Activated T-helper 1 cell treated with anti-CD3 and anti-CD28 coated beads, Interleukin-2, amount 50 U/mL, for 16 hours (primary cell): ENCODE results near the gene FHIP2A.
"Not testable (repeated sequence)": the region's sequence is repeated elsewhere in the genome, so short reads cannot be mapped to it uniquely, and the experiment has no call there.

Source experiments
- DNase-seq, 2 donors: peaks; one replicate each; pipeline ENCODE4 v3.0.0-alpha.2; 2020; ENCODE audit warnings: low read depth in 1 of 2, low spot score in 1 of 2

Gene FHIP2A

DNA sequence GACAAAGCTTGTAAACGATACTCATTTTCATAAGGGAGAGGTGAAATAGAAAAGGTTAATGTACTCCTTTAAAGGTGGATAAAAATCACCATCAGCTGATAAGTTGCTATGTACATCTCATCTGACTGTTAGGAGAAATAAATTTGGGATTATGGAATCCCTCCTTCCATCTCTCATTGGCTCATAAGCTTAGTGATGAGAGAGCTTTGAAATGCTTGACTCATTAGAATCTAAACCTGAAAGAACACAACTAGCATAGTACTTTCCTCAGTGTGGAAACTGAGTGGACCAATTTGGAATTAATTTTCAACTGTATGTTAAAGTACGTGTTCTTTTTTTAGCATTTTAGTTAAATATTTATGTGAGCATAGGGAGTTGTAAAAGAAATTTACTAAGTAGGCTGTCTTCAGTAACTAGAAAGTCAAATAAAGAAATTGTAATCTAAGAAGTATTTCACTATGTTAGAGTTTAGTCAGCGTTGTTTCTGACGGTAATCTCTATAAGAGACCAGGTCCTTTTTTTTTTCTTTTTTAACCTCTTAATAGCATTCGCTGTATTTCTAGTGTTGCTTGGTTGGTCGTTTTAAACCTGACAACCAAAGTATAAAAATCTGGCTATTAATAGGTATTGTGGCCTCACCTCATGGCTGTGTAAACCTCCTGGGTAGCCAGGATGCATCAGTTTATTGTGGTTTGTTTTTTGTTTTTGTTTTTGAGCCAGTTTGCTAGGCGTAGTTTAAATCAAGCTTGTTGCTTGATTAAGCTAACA is 34.4 kb downstream of the FHIP2A start:
- no peak for DNase-seq

DNA sequence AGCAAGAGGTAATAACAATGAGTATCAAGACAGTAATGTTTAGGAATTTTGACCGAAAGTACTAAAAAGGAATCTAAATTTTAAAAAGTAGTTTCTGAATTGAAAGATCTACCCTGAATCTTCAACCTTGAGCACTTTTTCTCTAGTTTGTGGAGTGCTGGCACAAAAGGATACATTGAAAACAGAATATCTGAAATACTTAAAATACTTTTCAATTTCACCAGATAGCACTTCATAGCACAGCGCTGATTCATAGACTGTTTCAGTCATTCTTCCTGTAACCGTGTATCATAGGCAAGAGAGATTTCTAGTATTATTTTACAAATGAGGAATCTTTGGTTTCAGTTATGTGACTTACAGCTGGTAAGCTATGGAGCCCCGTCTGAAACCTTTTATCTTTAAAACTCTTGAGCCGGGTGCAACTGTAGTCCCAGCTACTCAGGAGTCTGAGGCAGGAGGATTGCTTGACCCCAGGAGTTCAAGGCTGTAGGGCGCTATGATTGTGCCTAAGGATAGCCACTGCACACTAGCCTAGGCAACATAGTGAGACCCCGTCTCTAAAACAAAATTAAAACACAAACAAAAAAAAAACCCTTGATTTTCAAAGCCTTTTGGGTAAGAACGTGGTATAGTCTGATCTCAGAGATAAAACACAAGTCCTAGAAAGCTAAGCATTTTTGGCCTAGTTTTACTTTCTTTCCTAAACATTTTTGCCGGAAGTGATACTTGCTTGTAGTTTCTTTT is 35.1 kb downstream of the FHIP2A start:
- DNase-seq: no peak

DNA sequence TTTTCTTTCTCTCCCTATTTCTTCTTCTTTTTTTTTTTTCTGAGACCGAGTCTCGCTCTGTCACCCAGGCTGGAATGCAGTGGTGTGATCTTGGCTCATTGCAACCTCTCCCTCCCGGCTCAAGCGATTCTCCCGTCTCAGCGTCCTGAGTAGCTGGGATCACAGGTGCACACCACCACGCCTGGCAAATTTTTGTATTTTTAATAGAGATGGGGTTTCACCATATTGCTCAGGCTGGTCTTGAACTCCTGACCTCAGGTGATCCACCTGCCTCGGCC is 35.6 kb downstream of the FHIP2A start:
- DNase-seq: not testable (repeated sequence)

DNA sequence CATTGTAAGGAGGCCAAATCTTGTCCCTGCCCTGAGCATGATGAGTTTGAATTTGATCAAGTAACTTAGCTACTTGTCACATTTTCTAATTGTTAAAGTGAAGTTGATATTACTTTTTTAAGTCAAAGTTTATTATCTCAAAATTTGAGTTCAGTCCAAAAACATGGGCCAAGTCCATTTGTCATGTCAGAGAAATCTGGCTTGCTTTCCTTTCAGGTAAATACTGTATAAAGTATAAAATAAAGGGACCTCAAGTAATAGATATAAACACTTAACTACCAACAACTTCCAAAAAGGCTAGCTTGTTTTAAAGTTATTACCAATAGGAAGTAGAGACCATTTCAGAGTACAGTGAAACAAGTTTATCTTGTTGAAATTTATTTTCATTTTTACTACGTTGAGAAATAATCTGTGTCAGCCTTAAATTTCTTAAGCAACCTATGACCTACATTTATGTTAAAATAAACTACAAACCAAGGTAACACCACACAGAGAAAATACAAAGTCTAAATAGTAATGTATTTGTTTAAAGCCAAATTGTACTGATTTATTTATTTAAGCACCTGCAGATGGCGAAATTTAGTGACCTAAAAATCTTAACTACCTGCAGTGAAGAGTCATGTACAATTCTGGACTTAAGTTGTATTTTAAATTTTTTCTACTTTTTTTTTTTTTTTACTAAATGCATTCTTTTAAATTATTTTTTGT is 36.5 kb downstream of the FHIP2A start:
- DNase-seq: no peak

DNA sequence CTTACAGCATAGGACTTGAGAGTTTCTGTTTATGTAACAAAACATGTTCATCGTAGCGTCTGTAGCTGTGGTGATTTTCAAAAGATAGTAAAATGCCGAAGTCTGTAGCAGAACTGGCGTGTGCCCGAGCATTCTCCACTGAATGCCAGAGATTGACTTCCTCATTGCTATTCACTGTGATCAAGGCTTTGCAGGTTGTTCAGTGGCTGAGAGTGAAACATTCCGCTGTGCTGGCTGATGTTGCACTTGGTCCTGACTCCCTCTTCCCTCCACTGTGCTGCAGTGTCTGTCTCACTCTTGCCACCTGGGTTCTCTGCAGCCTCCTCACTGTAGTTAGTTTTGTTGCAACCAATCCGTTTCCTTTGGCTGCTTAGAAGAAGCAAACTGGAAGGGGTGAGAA is 37.6 kb downstream of the FHIP2A start:
- DNase-seq: no peak

DNA sequence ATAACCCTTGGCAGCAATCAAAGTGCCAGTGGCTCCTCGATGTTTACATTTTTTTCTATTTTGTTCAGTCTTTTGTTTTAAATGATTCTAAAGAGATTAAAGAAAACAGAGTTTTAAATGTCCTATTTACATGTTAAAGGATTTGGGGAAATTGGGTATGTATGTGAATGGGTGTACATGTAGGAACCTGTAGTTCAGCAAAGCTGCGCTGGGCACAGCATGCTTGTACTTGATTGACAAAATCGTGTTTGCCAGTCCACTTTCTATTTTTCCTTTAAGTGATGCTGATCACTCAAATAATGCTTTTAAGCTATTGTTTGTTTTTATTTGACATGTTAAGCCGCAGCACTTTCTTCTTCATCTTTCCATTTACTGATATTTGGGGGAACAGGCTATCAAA is 40.9 kb downstream of the FHIP2A start:
- no peak for DNase-seq

DNA sequence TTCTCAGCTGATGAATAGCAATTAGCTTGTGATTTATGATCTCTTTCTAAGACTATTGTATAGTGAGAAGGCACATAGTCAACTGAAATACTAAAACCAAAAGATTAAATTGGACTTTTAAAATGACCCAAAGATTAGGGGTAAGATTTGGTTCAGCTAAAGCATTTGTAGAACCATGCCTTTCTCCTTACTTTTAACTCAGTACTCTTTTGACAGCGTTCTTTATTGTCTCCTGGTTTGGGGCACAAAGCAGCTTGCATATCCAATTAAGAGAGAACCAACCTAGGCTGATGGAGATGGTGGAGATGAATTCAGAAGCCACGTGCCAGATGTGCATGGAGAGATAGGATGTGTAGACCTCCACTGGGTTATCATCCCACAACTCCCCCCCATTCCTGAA is 45.8 kb downstream of the FHIP2A start:
- no peak for DNase-seq

DNA sequence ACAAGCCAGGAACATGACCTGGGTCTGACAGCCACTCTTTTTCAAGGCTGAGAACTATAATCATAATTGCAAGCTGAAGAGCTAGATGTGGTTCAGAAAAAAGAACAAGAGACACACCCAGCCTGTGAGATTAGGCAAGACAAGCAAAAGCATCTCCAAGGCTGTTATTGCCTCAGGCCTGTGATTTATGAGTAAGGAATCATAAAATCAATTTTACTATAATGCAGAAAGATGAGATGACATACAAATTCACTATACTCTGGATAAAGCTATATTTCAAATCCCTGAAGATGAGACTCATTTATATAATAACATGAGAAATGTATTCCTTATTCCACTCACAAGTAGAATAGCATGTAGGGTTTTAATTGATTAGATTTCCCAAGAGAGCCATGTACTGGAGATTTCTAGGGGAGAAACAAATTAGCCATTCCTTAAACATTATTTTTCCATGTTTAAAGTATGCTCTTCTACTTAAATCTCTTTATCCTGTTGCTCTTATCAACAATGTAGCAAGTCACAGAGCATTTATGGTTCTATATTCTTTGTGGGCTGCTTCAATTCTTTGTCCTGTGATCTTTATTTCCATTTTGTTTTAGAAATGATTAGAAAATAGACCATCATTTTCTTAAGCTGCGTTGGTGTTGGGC is 47.4 kb downstream of the FHIP2A start:
- DNase-seq: no peak

DNA sequence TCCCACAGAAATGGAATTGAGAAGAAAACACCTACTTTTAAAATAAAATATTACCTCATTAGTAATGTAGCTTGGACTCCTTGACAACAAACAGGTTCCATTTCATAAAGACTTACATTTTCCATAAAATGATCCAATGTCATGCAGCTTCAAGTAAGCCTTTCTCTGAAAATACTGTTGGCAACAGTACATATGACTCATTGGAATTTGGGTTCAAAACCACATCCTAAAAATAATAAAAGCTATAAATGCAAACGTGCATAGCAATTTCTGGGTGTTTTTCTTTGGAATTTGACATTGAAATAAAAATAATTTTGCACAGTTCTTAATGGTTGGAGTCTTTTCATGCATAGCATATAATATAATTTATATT is 47.9 kb downstream of the FHIP2A start:
- DNase-seq: no peak

DNA sequence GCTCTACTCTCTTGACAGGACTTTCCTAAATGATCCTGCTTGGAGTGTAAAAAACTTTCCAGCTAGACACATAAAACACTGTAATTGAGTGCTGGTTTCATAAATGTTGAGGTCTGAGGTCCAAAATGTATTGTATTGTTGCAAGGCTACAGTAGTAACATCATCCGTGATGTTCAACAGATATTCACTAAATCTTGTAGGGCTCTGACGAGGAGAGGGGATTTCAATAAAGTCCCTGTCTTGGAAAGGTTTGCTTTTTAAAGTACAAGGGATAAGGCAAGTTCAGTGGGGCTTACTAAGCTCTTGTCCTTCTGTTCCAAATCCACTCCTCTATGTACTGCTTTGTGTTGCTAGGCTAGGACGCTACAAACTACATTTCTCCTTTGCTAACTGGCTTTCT is 48.9 kb downstream of the FHIP2A start:
- DNase-seq: no peak

DNA sequence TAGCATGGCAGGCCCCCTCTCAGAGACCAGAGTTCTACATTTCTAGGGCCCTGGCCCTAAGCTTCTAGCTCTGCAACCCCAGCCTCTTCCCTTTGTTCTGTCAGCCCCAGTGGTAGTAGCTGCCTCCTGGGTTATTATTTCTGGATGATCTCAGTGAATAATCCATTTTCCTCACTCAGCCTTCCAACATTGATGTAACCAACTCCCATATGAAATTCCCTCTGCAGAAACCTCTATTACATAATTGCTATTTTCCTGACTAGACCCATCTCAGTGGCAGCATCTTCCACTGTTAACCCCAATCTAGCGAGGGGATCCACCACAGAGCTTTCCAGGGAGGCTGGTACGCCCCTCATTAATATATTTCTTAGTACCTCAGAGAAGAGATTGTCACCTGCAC is 49.8 kb downstream of the FHIP2A start:
- no peak for DNase-seq
